ENCODE data around the gene KRT3.

GRCh38 chr12:52820521-52820920 is 24.6 kb upstream of the KRT3 start:
- TF ChIP-seq POLR2AphosphoS5 (IDR thresholded peaks at IDR 0.05; ENCODE audit: low read depth, low read length) (no peak), TAF1 (IDR thresholded peaks at IDR 0.05; ENCODE audit: borderline replicate concordance, insufficient read depth, low read length) (no peak)
- TF ChIP-seq, protein P1, sequence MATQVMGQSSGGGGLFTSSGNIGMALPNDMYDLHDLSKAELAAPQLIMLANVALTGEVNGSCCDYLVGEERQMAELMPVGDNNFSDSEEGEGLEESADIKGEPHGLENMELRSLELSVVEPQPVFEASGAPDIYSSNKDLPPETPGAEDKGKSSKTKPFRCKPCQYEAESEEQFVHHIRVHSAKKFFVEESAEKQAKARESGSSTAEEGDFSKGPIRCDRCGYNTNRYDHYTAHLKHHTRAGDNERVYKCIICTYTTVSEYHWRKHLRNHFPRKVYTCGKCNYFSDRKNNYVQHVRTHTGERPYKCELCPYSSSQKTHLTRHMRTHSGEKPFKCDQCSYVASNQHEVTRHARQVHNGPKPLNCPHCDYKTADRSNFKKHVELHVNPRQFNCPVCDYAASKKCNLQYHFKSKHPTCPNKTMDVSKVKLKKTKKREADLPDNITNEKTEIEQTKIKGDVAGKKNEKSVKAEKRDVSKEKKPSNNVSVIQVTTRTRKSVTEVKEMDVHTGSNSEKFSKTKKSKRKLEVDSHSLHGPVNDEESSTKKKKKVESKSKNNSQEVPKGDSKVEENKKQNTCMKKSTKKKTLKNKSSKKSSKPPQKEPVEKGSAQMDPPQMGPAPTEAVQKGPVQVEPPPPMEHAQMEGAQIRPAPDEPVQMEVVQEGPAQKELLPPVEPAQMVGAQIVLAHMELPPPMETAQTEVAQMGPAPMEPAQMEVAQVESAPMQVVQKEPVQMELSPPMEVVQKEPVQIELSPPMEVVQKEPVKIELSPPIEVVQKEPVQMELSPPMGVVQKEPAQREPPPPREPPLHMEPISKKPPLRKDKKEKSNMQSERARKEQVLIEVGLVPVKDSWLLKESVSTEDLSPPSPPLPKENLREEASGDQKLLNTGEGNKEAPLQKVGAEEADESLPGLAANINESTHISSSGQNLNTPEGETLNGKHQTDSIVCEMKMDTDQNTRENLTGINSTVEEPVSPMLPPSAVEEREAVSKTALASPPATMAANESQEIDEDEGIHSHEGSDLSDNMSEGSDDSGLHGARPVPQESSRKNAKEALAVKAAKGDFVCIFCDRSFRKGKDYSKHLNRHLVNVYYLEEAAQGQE (IDR thresholded peaks at IDR 0.05; ENCODE audit: insufficient read depth in 1 of 2, low read depth in 2 of 2, low read length in 2 of 2), result no peak
